Fibroblast of the aortic adventitia (primary cell): Measurements from ENCODE around the gene NTSR1. TPM values are rescaled to one million over a fixed set of nuclear protein-coding genes. Genes with fewer than 3 reads are reported as not detected.

Experiments
- DNase-seq: peaks from one replicate; pipeline ENCODE4 v3.0.0-alpha.2; 2010; ENCODE audit warnings: low read depth
- H3K4me3 ChIP-seq: 2 replicates; pipeline ENCODE4 v1.5.1; 2011; ENCODE audit warnings: low read depth, mild to moderate bottlenecking, control low read depth, low read length, moderate library complexity
- CTCF ChIP-seq: IDR thresholded peaks from 2 replicates; pipeline ENCODE4 v1.5.1; 2011; ENCODE audit warnings: mild to moderate bottlenecking, low read length, control low read depth, inconsistent platforms; ENCODE audit not compliant: insufficient read depth
- total RNA-seq: library from RNA; depleted of rRNA; stranded (reverse); fragments of >200 nt; gene quantifications from 2 replicates; pipeline ENCODE4 v1.2.3, GENCODE V29; 2012; ENCODE audit warnings: low replicate concordance

The NTSR1 gene
- total RNA-seq, 1 donor, result 8.0 TPM

- no peak for DNase-seq
- TF ChIP-seq CTCF, result no peak
- H3K4me3 ChIP-seq, result no peak overlapping the region
Observed at GRCh38 chr20:62696989-62697388, 11.6 kb upstream of the NTSR1 start.

GRCh38 chr20:62697468-62697912, 11.1 kb upstream of the NTSR1 start:
- DNase-seq, result no peak
- TF ChIP-seq CTCF, result no peak
- H3K4me3 ChIP-seq, result no peak overlapping the region

GRCh38 chr20:62698231-62698630, 10.4 kb upstream of the NTSR1 start:
- no peak overlapping the region for H3K4me3 ChIP-seq
- TF ChIP-seq CTCF, result no peak
- DNase-seq, result no peak

- H3K4me3 ChIP-seq, result no peak overlapping the region
- no peak for DNase-seq
- no peak for TF ChIP-seq CTCF
Observed at GRCh38 chr20:62699296-62699695, 9.3 kb upstream of the NTSR1 start.

GRCh38 chr20:62699741-62700140, 8.9 kb upstream of the NTSR1 start:
- H3K4me3 ChIP-seq, result no peak overlapping the region
- no peak for DNase-seq
- TF ChIP-seq CTCF, result no peak

GRCh38 chr20:62700261-62700930, 8.2 kb upstream of the NTSR1 start:
- TF ChIP-seq CTCF, result no peak
- no peak for DNase-seq
- no peak overlapping the region for H3K4me3 ChIP-seq
